PC-3 (cell line): Measurements from ENCODE around the gene KRTAP9-7.
"Not testable (repeated sequence)": the region's sequence is repeated elsewhere in the genome, so short reads cannot be mapped to it uniquely, and the experiment has no call there.

Source experiments
- CTCF ChIP-seq: fragments of 300-600 bp; sonication (generic); conservative IDR thresholded peaks from 2 replicates; pipeline ENCODE4 v1.5.1; 2017; ENCODE audit warnings: antibody characterized with exemption, low read depth, mild to moderate bottlenecking, low read length
- EZH2 ChIP-seq: fragments of 300-600 bp; sonication (generic); IDR thresholded peaks from one replicate; pipeline ENCODE4 v1.6.1; 2017; ENCODE audit warnings: antibody characterized with exemption, mild to moderate bottlenecking, low read length; ENCODE audit not compliant: unreplicated experiment
- EZH2phosphoT487 ChIP-seq: fragments of 300-600 bp; sonication (generic); IDR thresholded peaks from 2 replicates; pipeline ENCODE4 v1.6.1; 2018; ENCODE audit warnings: mild to moderate bottlenecking, antibody characterized with exemption, low read length, borderline replicate concordance

DNA sequence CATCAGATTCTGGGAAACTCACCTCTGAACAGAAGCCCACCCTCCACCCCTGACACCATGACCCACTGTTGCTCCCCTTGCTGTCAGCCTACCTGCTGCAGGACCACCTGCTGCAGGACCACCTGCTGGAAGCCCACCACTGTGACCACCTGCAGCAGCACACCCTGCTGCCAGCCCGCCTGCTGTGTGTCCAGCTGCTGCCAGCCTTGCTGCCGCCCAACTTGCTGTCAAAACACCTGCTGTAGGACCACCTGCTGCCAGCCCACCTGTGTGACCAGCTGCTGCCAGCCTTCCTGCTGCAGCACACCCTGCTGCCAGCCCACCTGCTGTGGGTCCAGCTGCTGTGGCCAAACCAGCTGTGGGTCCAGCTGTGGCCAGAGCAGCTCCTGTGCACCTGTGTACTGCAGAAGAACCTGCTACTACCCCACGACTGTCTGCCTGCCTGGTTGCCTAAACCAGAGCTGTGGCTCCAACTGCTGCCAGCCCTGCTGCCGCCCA lies 48.9 kb upstream of the KRTAP9-7 start, which contains the start of gene KRTAP9-2:
- TF ChIP-seq CTCF, EZH2, EZH2phosphoT487: not testable (repeated sequence)
